A549 (cell line): ENCODE data around the gene NACA. TPM values are rescaled to one million over a fixed set of nuclear protein-coding genes. Genes with fewer than 3 reads are reported as not detected.

Source experiments
- ATAC-seq, 2 experiments: fragments of 200-7000 bp in 1 of 2; fragments of >200 bp in 1 of 2; cut with Nextera tagmentation in 1 of 2; cut with Tn5 transposase in 1 of 2; 3 replicates each; pipeline versions ENCODE4 v1.8.0 to v1.9.1; 2018 to 2020; ENCODE audit warnings: mild to moderate bottlenecking in 1 of 2, moderate library complexity in 1 of 2
- CTCF ChIA-PET: fragments of 300-600 bp; sonication (Branson Sonifier 250); formaldehyde crosslinking; extraction: SDS; loops from one replicate; lab custom pipeline; 2021; ENCODE audit warnings: antibody characterized with exemption, inconsistent platforms; lab: Yijun Ruan, JAX
- POLR2A ChIA-PET: fragments of 350-600 bp; formaldehyde crosslinking; extraction: SDS; loops from one replicate; lab custom pipeline; 2021; ENCODE audit warnings: antibody characterized with exemption, inconsistent platforms; lab: Yijun Ruan, JAX
- DNase-seq, 2 experiments: peaks; one replicate each; pipeline versions ENCODE4 v3.0.0 to v3.0.0-alpha.2; 2011 to 2016; ENCODE audit warnings: low read depth in 1 of 2, low spot score in 1 of 2
- FAIRE-seq: peaks from 2 replicates; lab custom pipeline; 2011; peaks lifted over from hg19 to GRCh38; lab: Jason Lieb, UNC
- H3K27ac ChIP-seq, 2 experiments: fragments of >200 bp; sonication (Bioruptor Twin); formaldehyde crosslinking; 3 replicates each; pipeline ENCODE4 v1.5.1; 2016 to 2017
- H3K4me1 ChIP-seq: fragments of >200 bp; sonication (Bioruptor Twin); formaldehyde crosslinking; 3 replicates; pipeline ENCODE4 v1.6.1; 2016
- H3K4me2 ChIP-seq: fragments of >200 bp; sonication (Bioruptor Twin); formaldehyde crosslinking; 3 replicates; pipeline ENCODE4 v1.6.1; 2016
- H3K4me3 ChIP-seq: fragments of >200 bp; sonication (Bioruptor Twin); formaldehyde crosslinking; 3 replicates; pipeline ENCODE4 v1.5.1; 2016
- H3K9me3 ChIP-seq: fragments of >200 bp; sonication (Bioruptor Twin); formaldehyde crosslinking; 3 replicates; pipeline ENCODE4 v1.6.1; 2016
- ATOH8 ChIP-seq: fragments of 250-450 bp; sonication (Bioruptor Pico); IDR thresholded peaks from 2 replicates; pipeline ENCODE4 v1.5.0; 2020; ENCODE audit warnings: low read depth, mild to moderate bottlenecking, moderate library complexity
- BHLHE40 ChIP-seq: IDR thresholded peaks from 2 replicates; pipeline ENCODE4 v1.6.1; 2012; ENCODE audit warnings: low read depth, low read length, inconsistent platforms
- CBX2 ChIP-seq: fragments of 200-600 bp; sonication (generic); IDR thresholded peaks from 2 replicates; pipeline ENCODE4 v1.6.1; 2016; ENCODE audit warnings: low read depth, mild to moderate bottlenecking, borderline replicate concordance
- CHD4 ChIP-seq: fragments of 200-600 bp; sonication (generic); IDR thresholded peaks from 2 replicates; pipeline ENCODE4 v1.6.1; 2016; ENCODE audit warnings: antibody characterized with exemption, mild to moderate bottlenecking, borderline replicate concordance
- E2F6 ChIP-seq: IDR thresholded peaks from 2 replicates; pipeline ENCODE4 v1.6.1; 2012; ENCODE audit warnings: low read depth, borderline replicate concordance
- EP300 ChIP-seq, 2 experiments: fragments of >200 bp; sonication (Bioruptor Twin); formaldehyde crosslinking; IDR thresholded peaks; 2 replicates in 1 of 2; 3 replicates in 1 of 2; pipeline ENCODE4 v1.6.1; 2016 to 2017
- FOSB ChIP-seq: fragments of 250-450 bp; sonication (Bioruptor Pico); IDR thresholded peaks from 2 replicates; pipeline ENCODE4 v1.5.0; 2020; ENCODE audit warnings: mild to moderate bottlenecking, moderate library complexity
- GATA3 ChIP-seq: IDR thresholded peaks from 2 replicates; pipeline ENCODE4 v1.6.1; 2012; ENCODE audit warnings: borderline replicate concordance
- HDAC2 ChIP-seq: fragments of 200-600 bp; sonication (generic); IDR thresholded peaks from 2 replicates; pipeline ENCODE4 v1.6.1; 2016
- HOXA7 ChIP-seq: fragments of 250-450 bp; sonication (Bioruptor Pico); IDR thresholded peaks from 2 replicates; pipeline ENCODE4 v1.5.0; 2020; ENCODE audit warnings: mild to moderate bottlenecking, moderate library complexity
- JUNB ChIP-seq: fragments of >200 bp; sonication (Bioruptor Twin); formaldehyde crosslinking; IDR thresholded peaks from 2 replicates; pipeline ENCODE4 v1.6.1; 2016
- KDM1A ChIP-seq: fragments of 200-600 bp; sonication (generic); IDR thresholded peaks from 2 replicates; pipeline ENCODE4 v1.6.1; 2016; ENCODE audit warnings: low read depth, mild to moderate bottlenecking
- KDM5A ChIP-seq: fragments of 200-600 bp; sonication (generic); IDR thresholded peaks from 2 replicates; pipeline ENCODE4 v1.6.1; 2016; ENCODE audit warnings: antibody characterized with exemption, mild to moderate bottlenecking
- MAFK ChIP-seq: fragments of 450-650 bp; IDR thresholded peaks from 2 replicates; pipeline ENCODE4 v1.6.1; 2014; ENCODE audit not compliant: partially characterized antibody
- NPAS2 ChIP-seq: fragments of 250-450 bp; sonication (Bioruptor Pico); IDR thresholded peaks from 2 replicates; pipeline ENCODE4 v1.8.0; 2022; ENCODE audit warnings: mild to moderate bottlenecking, moderate library complexity, borderline replicate concordance
- PHF8 ChIP-seq: fragments of 200-600 bp; sonication (generic); IDR thresholded peaks from 2 replicates; pipeline ENCODE4 v1.6.1; 2016; ENCODE audit warnings: low read depth, mild to moderate bottlenecking, antibody characterized with exemption, moderate library complexity, borderline replicate concordance
- RARB ChIP-seq: fragments of 250-450 bp; sonication (Bioruptor Pico); IDR thresholded peaks from 2 replicates; pipeline ENCODE4 v1.8.0; 2021; ENCODE audit warnings: mild to moderate bottlenecking, moderate library complexity
- RCOR1 ChIP-seq: fragments of 150-350 bp; IDR thresholded peaks from 2 replicates; pipeline ENCODE4 v1.6.1; 2014; ENCODE audit warnings: antibody characterized with exemption, low read length, low read depth
- RFX5 ChIP-seq: fragments of 450-650 bp; IDR thresholded peaks from 2 replicates; pipeline ENCODE4 v1.7.1; 2014; ENCODE audit warnings: antibody characterized with exemption, mild to moderate bottlenecking, moderate library complexity
- SMC3 ChIP-seq: fragments of >200 bp; sonication (Bioruptor Twin); formaldehyde crosslinking; IDR thresholded peaks from 3 replicates; pipeline ENCODE4 v1.6.1; 2018; ENCODE audit warnings: inconsistent platforms
- USF2 ChIP-seq: fragments of 450-650 bp; IDR thresholded peaks from 2 replicates; pipeline ENCODE4 v1.6.1; 2014; ENCODE audit warnings: antibody characterized with exemption
- ZC3H11A ChIP-seq: fragments of 450-650 bp; IDR thresholded peaks from 2 replicates; pipeline ENCODE4 v1.6.1; 2014; ENCODE audit warnings: antibody characterized with exemption, mild to moderate bottlenecking
- ZFP36 ChIP-seq: fragments of 450-650 bp; IDR thresholded peaks from 2 replicates; pipeline ENCODE4 v1.6.1; 2014; ENCODE audit warnings: borderline replicate concordance; ENCODE audit not compliant: partially characterized antibody
- ZSCAN20 ChIP-seq: fragments of 250-450 bp; sonication (Bioruptor Pico); IDR thresholded peaks from 2 replicates; pipeline ENCODE4 v1.8.0; 2022; ENCODE audit warnings: mild to moderate bottlenecking, moderate library complexity
- WGBS: methylation state at CpG from one replicate; pipeline ENCODE4 v1.1.6; 2017; ENCODE audit errors: missing lambda C conversion rate; 5-methylcytosine and 5-hydroxymethylcytosine counted together
- polyA plus RNA-seq, 4 experiments: library from polyadenylated mRNA; depleted of rRNA in 3 of 4; stranded (reverse); fragments of >200 nt; fragmentation: RNase III in 1 of 4; extraction: RNeasy Plus Mini Kit Qiagen cat#74134 plus additional on column Dnase treatment in 1 of 4; gene quantifications; 2 replicates in 3 of 4; 3 replicates in 1 of 4; pipeline ENCODE4 v1.2.3, GENCODE V29; 2011 to 2017

The NACA gene
- polyA plus RNA-seq, 2 of the 4 experiments (the other 2 are of a cell fraction), result 1,560 to 2,331 TPM

- peak overlapping the region; percentile 85 for H3K4me2 ChIP-seq
- WGBS, result 89% methylated on average over 2 of the region's 2 CpGs
- ATAC-seq (no peak), FAIRE-seq (no peak), DNase-seq (no peak)
- CTCF ChIA-PET, result interaction anchor here (1.0 kb wide), 1 partner anchor 31 kb away, joined by 3 read pairs; no protein-coding TSS in a partner anchor
- H3K9me3 ChIP-seq, result no peaks in the 10 kb centered on the region
- peaks cover 58% of the 10 kb centered on the region for H3K4me1 ChIP-seq
- no peak for TF ChIP-seq KDM1A
- TF ChIP-seq CHD4, result no peak
- TF ChIP-seq E2F6, result no peak
- no peak for TF ChIP-seq MAFK
- no peak for TF ChIP-seq ZC3H11A
- TF ChIP-seq RFX5, result no peak
- no peak for TF ChIP-seq KDM5A
- TF ChIP-seq BHLHE40, result no peak
- no peak for TF ChIP-seq ZSCAN20 (CRISPR knock-in tag)
- TF ChIP-seq, all 56 proteins: peak for 0
- POLR2A ChIA-PET, result interaction anchor here (1.9 kb wide), 1 partner anchor 32 kb away, joined by 14 read pairs; the partner anchor contains the start of gene PTGES3
- peak overlapping the region; percentile 99; the same call in 1 of the 3 replicates for H3K4me3 ChIP-seq
- 0 out of 6 replicates have a peak overlapping the region, but pooled peaks of 1 of the 2 experiments have one; percentile 14 for H3K27ac ChIP-seq
Measured at GRCh38 chr12:56721216-56721615, 3.9 kb downstream of the NACA start.

- peak overlapping the region; percentile 85 for H3K4me2 ChIP-seq
- peaks cover 62% of the 10 kb centered on the region for H3K4me1 ChIP-seq
- TF ChIP-seq HOXA7 (CRISPR knock-in tag), result no peak
- no peak for TF ChIP-seq CBX2
- TF ChIP-seq FOSB (CRISPR knock-in tag), result no peak
- no peak for ATAC-seq
- ChIA-PET POLR2A (interaction anchor here (1.9 kb wide), 1 partner anchor 32 kb away, joined by 14 read pairs; the partner anchor contains the start of gene PTGES3), CTCF (interaction anchor here (0.8 to 1.0 kb wide), 2 partner anchors 10 to 31 kb away, joined by 3 read pairs; no protein-coding TSS in a partner anchor)
- H3K27ac ChIP-seq, result 0 out of 6 replicates have a peak overlapping the region, but pooled peaks of 1 of the 2 experiments have one; percentile 14
- H3K4me3 ChIP-seq, result no peak overlapping the region
- 100% methylated on average over 1 of the region's 1 CpG for WGBS
- H3K9me3 ChIP-seq, result no peaks in the 10 kb centered on the region
- no peak for DNase-seq
- no peak for FAIRE-seq
Measured at GRCh38 chr12:56720731-56721151, 4.4 kb downstream of the NACA start.

GRCh38 chr12:56719056-56719455, 6.0 kb downstream of the NACA start:
- Histone ChIP-seq H3K27ac (no peak overlapping the region), H3K4me1 (peaks cover 62% of the 10 kb centered on the region), H3K9me3 (no peaks in the 10 kb centered on the region), H3K4me2 (peak overlapping the region; percentile 11; the same call in 2 of the 3 replicates)
- peak in 1 of 2 experiments; percentile 9; a peak in 3 of 6 replicates for ATAC-seq
- ChIA-PET CTCF (interaction anchor here (0.6 to 1.5 kb wide), 4 partner anchors 10 to 683 kb away, joined by 3 to 4 read pairs (median 4); no protein-coding TSS in a partner anchor), POLR2A (interaction anchor here (1.2 to 4.0 kb wide), 2 partner anchors 9 to 31 kb away, joined by 5 to 27 read pairs; partner anchors contain the start of gene PTGES3)
- DNase-seq, result no peak
- FAIRE-seq, result no peak
- TF ChIP-seq HDAC2, result no peak
- TF ChIP-seq HOXA7 (CRISPR knock-in tag), result no peak
- TF ChIP-seq GATA3, result no peak
- no peak for TF ChIP-seq E2F6
- no peak for TF ChIP-seq RCOR1
- TF ChIP-seq ZSCAN20 (CRISPR knock-in tag), result no peak
- no peak for TF ChIP-seq EP300 (IDR thresholded peaks at IDR 0.05)
- TF ChIP-seq USF2, result no peak
- no peak for TF ChIP-seq BHLHE40
- no peak for TF ChIP-seq SMC3
- no peak for TF ChIP-seq NPAS2 (CRISPR knock-in tag)
- TF ChIP-seq RARB (CRISPR knock-in tag), result no peak
- no peak for TF ChIP-seq ZFP36
- no peak for TF ChIP-seq PHF8
- TF ChIP-seq CHD4, result no peak
- TF ChIP-seq ATOH8 (CRISPR knock-in tag), result no peak
- TF ChIP-seq JUNB, result no peak
- TF ChIP-seq, all 56 proteins: peak for 0
- H3K4me3 ChIP-seq, result no peak overlapping the region
